Right cardiac atrium (tissue), 5 donors: ENCODE measurements around the gene CFAP300. TPM values are rescaled to one million over a fixed set of nuclear protein-coding genes. Genes with fewer than 3 reads are reported as not detected.

ENCODE experiments used
- polyA plus RNA-seq: library from polyadenylated mRNA; stranded (reverse); fragments of 200-250 nt; gene quantifications from one replicate; pipeline ENCODE4 v1.2.3, GENCODE V29; 2013
- total RNA-seq, 4 donors: library from RNA; stranded (reverse); fragmentation: NEBNext Ultra II Directional; extraction: Animal tissue kit (Norgen Biotek cat#: 25700); gene quantifications; one replicate each; pipeline ENCODE4 v1.2.1, GENCODE V29; 2021
- donor health status: healthy with polysubstance abuse.
- donor health status: DM: no; HTN: yes; CAD: no.
- donor health status: DM: no; HTN: no; CAD: no.
- donor health status: DM: no; HTN: yes; CAD: no; lungs with severe emphysema.
- donor health status: DM: yes; HTN: yes; CAD: no.

The CFAP300 gene
- total and polyA plus RNA-seq, 5 donors = 1.1 to 1.7 (median 1.6) TPM

Other genes starting within 250 kb of the CFAP300 start
- gene CEP126, start 132.4 kb upstream of the CFAP300 start, total RNA-seq = 1 to 10 TPM; 3.9 to 7.2 (median 5.7) TPM
- 3.1 TPM for gene CEP126, start 132.4 kb upstream of the CFAP300 start, polyA plus RNA-seq
- gene ANGPTL5, start 130.9 kb upstream of the CFAP300 start, total RNA-seq = 1 to 10 TPM; 1.3 to 4.9 (median 2.4) TPM
- gene ANGPTL5, start 130.9 kb upstream of the CFAP300 start, polyA plus RNA-seq = 2.7 TPM
- 100 to 1,000 TPM in 3 of 4 donors, 10 to 100 TPM in 1; 97.4 to 112 (median 106) TPM for gene YAP1, start 63.0 kb downstream of the CFAP300 start, total RNA-seq
- gene YAP1, start 63.0 kb downstream of the CFAP300 start, polyA plus RNA-seq = 32.0 TPM